Thyroid gland (tissue), 4 donors: Measurements from ENCODE around the gene SCUBE3.

ENCODE experiments used
- POLR2A ChIP-seq, 2 donors: fragments of 450-650 bp; IDR thresholded peaks; one replicate each; pipeline ENCODE4 v1.6.1; 2017; ENCODE audit warnings: antibody characterized with exemption in 2 of 2, mild to moderate bottlenecking in 2 of 2, moderate library complexity in 1 of 2
- TF ChIP-seq, protein P1 (sequence below), 6 experiments: fragments of 200-600 bp in 3 of 6; fragments of 450-650 bp in 3 of 6; sonication (generic) in 3 of 6; IDR thresholded peaks; one replicate each; pipeline ENCODE4 v1.5.1; 2016 to 2019; ENCODE audit warnings: antibody characterized with exemption in 6 of 6, mild to moderate bottlenecking in 2 of 6, inconsistent platforms in 1 of 6, moderate library complexity in 1 of 6

DNA sequence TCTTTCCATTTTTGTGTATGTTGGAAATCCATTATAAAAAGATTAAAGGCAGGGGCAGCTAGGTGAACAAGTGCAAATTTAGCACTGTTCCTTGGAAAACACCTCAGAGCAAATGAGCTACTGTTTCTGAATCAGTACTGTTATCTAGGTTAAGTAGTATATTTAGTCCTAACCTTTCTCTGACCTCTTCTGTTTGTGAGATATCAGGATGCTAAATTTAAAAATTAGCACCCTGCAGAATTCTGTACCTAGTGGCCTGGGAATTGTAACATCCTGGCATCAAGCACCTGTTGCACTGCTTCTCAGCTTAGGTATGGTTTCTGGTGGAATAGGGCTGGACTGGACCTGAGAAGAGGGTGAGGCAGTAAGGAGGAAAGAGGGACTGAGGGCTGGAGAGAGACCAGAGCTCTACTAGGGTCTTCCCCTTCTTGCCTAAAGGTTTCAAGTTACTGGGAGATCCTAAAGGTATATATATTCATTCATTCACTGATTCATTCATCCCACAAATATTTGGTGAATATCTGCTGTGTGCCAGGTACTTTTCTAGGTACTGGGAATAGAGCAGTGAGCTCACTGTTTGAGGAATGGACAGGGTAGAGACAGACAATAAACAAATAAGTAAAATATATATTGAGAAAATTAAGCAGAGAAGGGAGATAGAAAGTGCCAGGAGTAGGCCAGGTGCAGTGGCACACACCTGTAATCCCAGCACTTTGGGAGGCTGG lies 51.0 kb downstream of the SCUBE3 start:
- TF ChIP-seq, protein P1, sequence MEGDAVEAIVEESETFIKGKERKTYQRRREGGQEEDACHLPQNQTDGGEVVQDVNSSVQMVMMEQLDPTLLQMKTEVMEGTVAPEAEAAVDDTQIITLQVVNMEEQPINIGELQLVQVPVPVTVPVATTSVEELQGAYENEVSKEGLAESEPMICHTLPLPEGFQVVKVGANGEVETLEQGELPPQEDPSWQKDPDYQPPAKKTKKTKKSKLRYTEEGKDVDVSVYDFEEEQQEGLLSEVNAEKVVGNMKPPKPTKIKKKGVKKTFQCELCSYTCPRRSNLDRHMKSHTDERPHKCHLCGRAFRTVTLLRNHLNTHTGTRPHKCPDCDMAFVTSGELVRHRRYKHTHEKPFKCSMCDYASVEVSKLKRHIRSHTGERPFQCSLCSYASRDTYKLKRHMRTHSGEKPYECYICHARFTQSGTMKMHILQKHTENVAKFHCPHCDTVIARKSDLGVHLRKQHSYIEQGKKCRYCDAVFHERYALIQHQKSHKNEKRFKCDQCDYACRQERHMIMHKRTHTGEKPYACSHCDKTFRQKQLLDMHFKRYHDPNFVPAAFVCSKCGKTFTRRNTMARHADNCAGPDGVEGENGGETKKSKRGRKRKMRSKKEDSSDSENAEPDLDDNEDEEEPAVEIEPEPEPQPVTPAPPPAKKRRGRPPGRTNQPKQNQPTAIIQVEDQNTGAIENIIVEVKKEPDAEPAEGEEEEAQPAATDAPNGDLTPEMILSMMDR (IDR thresholded peaks at IDR 0.05): no peak
- no peak for TF ChIP-seq POLR2A (IDR thresholded peaks at IDR 0.05)
